GM13977 (cell line): ENCODE results near the gene HIPK3.

Experiments used
- DNase-seq: peaks from one replicate; pipeline ENCODE4 v3.0.0; 2012; ENCODE audit warnings: low spot score
- CTCF ChIP-seq: IDR thresholded peaks from 2 replicates; pipeline ENCODE4 v1.5.1; 2012; ENCODE audit warnings: mild to moderate bottlenecking, control low read depth; ENCODE audit not compliant: insufficient read depth; ENCODE audit errors: extremely low read depth, missing control alignments
- in situ Hi-C: fragments of 300-500 bp; cut with MboI; formaldehyde crosslinking; loops from one replicate; pipeline ENCODE4 v1.12.0; 2022; ENCODE audit warnings: low sequenced_read_pairs, low pct_unique_long_range_greater_than_20kb, mixed read lengths, inconsistent platforms; ENCODE audit not compliant: unreplicated experiment

The HIPK3 gene

GRCh38 chr11:33344611-33345010 is 87.4 kb downstream of the HIPK3 start:
- TF ChIP-seq CTCF, result no peak
- in situ Hi-C loops, result loop anchor here (25.0 kb wide), 1 partner anchor 382 kb away; no protein-coding TSS in a partner anchor
- DNase-seq, result no peak

DNA sequence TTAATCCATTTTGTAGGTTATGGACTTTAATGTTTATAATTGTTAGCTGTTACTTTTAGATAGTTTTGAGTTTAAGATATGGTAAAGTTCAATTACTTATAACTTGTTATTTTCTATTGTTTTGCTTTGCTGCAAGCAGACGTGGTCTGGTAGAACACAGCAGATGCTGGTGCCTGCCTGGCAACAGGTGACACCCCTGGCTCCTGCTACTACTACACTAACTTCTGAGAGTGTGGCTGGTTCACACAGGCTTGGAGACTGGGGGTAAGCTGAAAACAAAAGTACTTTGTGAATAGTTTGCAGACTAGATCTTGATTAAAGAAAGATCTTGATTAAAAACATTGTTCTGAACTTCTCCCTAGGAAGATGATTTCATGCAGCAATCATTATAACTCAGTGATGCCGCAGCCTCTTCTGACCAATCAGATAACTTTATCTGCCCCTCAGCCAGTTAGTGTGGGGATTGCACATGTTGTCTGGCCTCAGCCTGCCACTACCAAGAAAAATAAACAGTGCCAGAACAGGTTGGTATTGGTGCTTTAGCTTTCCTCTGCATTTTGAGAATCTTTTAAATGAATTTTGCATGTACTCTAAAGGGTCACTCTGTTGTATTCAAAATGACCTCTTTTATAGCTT is 90.4 kb downstream of the HIPK3 start:
- DNase-seq, result peak; percentile 58
- in situ Hi-C loops, result loop anchor here (25.0 kb wide), 1 partner anchor 385 kb away; no protein-coding TSS in a partner anchor
- TF ChIP-seq CTCF, result no peak

GRCh38 chr11:33350287-33350686 is 93.1 kb downstream of the HIPK3 start:
- no peak for DNase-seq
- no peak for TF ChIP-seq CTCF
- in situ Hi-C loops, result no loop called here

- TF ChIP-seq CTCF, result no peak
- in situ Hi-C loops, result no loop called here
- no peak for DNase-seq
These were observed 101.1 kb downstream of the HIPK3 start for GRCh38 chr11:33358150-33358831.

DNA sequence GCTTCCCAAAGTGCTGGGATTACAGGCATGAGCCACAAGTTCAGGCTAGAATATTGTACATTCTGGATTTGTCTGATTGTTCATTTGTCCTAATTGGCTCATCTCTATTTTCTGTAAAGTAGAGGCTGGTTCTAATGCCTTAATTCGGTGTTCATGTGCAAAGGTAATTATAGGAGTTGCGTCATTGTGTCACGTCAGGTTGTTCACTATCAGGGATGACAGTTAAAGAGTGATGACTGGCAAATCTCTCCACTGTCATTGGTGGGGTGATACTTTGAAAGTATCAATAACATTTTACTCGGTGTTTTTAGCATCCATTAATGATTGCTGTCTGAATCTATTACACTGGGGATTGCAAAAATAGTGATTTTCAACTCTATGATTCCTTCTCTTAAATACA is 103.5 kb downstream of the HIPK3 start:
- TF ChIP-seq CTCF, result no peak
- DNase-seq, result no peak
- in situ Hi-C loops, result loop anchor here (5.0 kb wide), 1 partner anchor 327 kb away; no protein-coding TSS in a partner anchor

- peak; percentile 46 for DNase-seq
- peak; percentile 55 for TF ChIP-seq CTCF
- in situ Hi-C loops, result loop anchor here (5.0 kb wide), 1 partner anchor 325 kb away; no protein-coding TSS in a partner anchor
These were observed 105.1 kb downstream of the HIPK3 start for GRCh38 chr11:33362051-33362910.
